Breast epithelium (tissue), 4 donors: Measurements from ENCODE around the gene SLC37A2. TPM values are rescaled to one million over a fixed set of nuclear protein-coding genes. Genes with fewer than 3 reads are reported as not detected.

Source experiments
- DNase-seq, 2 donors: peaks; one replicate each; pipeline ENCODE4 v3.0.0-alpha.2; 2019; ENCODE audit warnings: low spot score in 2 of 2
- H3K27ac ChIP-seq, 2 donors: fragments of 200-600 bp; sonication (generic) in 1 of 2; one replicate each; pipeline ENCODE4 v1.5.1; 2016 to 2019; ENCODE audit warnings: mild to moderate bottlenecking in 1 of 2
- H3K27me3 ChIP-seq, 2 donors: fragments of 200-600 bp; sonication (generic) in 1 of 2; one replicate each; pipeline versions ENCODE4 v1.5.1 to v1.6.0; 2017 to 2019; ENCODE audit warnings: control low read depth in 1 of 2, mild to moderate bottlenecking in 1 of 2
- H3K36me3 ChIP-seq: fragments of 200-600 bp; one replicate; pipeline ENCODE4 v1.5.1; 2019
- H3K4me1 ChIP-seq, 2 donors: fragments of 200-600 bp; sonication (generic); one replicate each; pipeline ENCODE4 v1.5.1; 2016 to 2019; ENCODE audit warnings: control low read depth in 1 of 2
- H3K4me3 ChIP-seq, 3 donors: fragments of 200-600 bp; sonication (generic); 1 replicate in 2 of 3; 2 replicates in 1 of 3; pipeline ENCODE4 v1.5.1; 2016 to 2019; ENCODE audit warnings: mild to moderate bottlenecking in 3 of 3, moderate library complexity in 2 of 3
- H3K9me3 ChIP-seq, 2 donors: fragments of 200-600 bp; sonication (generic) in 1 of 2; one replicate each; pipeline ENCODE4 v1.5.1; 2016 to 2019; ENCODE audit warnings: control low read depth in 1 of 2
- POLR2A ChIP-seq: fragments of 450-650 bp; IDR thresholded peaks from one replicate; pipeline ENCODE4 v1.6.1; 2016; ENCODE audit warnings: antibody characterized with exemption, mild to moderate bottlenecking, moderate library complexity
- POLR2AphosphoS5 ChIP-seq, 3 donors: sonication (generic); formaldehyde crosslinking; IDR thresholded peaks; one replicate each; pipeline ENCODE4 v1.6.1; 2017; ENCODE audit warnings: antibody characterized with exemption in 3 of 3
- intact Hi-C: fragments of 100-400 bp; cut with DNase I; formaldehyde crosslinking; loops from one replicate; pipeline ENCODE4 v1.15.1; 2023; ENCODE audit warnings: low total_unique reads
- total RNA-seq, 3 donors: library from RNA; depleted of rRNA; stranded (reverse); fragments of >200 nt; gene quantifications; one replicate each; pipeline ENCODE4 v1.1.0, GENCODE V29; 2016
- TF ChIP-seq, protein P1 (sequence below), 3 donors: fragments of 450-650 bp; IDR thresholded peaks; one replicate each; pipeline ENCODE4 v1.5.1; 2016 to 2017; ENCODE audit warnings: antibody characterized with exemption in 3 of 3, mild to moderate bottlenecking in 3 of 3, moderate library complexity in 3 of 3

Gene SLC37A2
- total RNA-seq, 3 donors from 2014 or later, result 3.9 to 38.9 (median 13.6) TPM

DNA sequence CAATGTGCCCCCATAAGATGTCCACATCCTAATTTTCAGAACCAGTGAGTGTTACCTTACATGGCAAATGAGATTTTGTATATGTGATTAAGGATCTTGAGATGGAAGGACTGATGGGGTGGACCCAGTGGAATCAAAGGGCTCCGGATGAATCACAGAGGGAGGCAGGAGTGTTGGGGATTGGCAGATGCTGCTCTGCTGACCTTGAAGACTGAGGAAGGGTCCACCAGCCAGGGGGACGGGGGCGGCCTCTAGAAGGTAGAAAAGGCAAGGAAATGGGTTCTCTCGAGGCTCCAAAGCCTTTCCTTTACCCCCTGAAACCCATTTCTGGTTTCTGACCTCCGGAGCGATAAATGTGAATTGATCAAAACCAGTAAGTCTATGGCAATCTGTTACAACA, 29.6 kb downstream of the SLC37A2 start:
- H3K27me3 ChIP-seq, result no peaks in the 10 kb centered on the region
- no peak for TF ChIP-seq POLR2A
- no peak for TF ChIP-seq POLR2AphosphoS5 (IDR thresholded peaks at IDR 0.05)
- TF ChIP-seq, protein P1, sequence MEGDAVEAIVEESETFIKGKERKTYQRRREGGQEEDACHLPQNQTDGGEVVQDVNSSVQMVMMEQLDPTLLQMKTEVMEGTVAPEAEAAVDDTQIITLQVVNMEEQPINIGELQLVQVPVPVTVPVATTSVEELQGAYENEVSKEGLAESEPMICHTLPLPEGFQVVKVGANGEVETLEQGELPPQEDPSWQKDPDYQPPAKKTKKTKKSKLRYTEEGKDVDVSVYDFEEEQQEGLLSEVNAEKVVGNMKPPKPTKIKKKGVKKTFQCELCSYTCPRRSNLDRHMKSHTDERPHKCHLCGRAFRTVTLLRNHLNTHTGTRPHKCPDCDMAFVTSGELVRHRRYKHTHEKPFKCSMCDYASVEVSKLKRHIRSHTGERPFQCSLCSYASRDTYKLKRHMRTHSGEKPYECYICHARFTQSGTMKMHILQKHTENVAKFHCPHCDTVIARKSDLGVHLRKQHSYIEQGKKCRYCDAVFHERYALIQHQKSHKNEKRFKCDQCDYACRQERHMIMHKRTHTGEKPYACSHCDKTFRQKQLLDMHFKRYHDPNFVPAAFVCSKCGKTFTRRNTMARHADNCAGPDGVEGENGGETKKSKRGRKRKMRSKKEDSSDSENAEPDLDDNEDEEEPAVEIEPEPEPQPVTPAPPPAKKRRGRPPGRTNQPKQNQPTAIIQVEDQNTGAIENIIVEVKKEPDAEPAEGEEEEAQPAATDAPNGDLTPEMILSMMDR (IDR thresholded peaks at IDR 0.05), result no peak
- no peaks in the 10 kb centered on the region for H3K9me3 ChIP-seq
- H3K36me3 ChIP-seq, result no peaks in the 10 kb centered on the region
- no peak for DNase-seq
- H3K27ac ChIP-seq, result no peak overlapping the region
- intact Hi-C loops, result loop anchor here (5.0 kb wide), 1 partner anchor 1450 kb away; no protein-coding TSS in a partner anchor
- no peaks in the 10 kb centered on the region for H3K4me1 ChIP-seq
- H3K4me3 ChIP-seq, result no peak overlapping the region

DNA sequence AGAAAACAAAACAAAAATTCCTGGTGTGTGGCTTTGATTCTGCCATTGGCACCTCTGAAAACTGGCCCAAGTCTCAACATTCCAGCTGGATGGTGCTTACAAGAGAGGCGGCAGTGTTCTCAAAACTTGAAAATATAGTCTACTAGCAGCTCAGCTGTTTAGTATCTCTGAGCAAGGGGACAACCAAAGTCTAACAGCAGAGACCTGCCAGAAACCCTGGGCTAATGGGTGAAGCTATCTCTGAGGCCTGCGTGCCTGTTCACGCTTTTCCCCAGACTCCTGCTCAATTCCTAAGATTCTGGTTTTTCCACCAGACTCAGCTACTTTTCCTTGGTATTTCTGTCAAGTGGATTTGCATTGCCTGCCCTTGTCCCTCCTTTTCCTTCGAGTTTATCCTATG, 30.4 kb downstream of the SLC37A2 start:
- intact Hi-C loops, result loop anchor here (5.0 kb wide), 1 partner anchor 1449 kb away; no protein-coding TSS in a partner anchor
- Histone ChIP-seq H3K4me1 (no peaks in the 10 kb centered on the region), H3K27ac (no peak overlapping the region), H3K27me3 (no peaks in the 10 kb centered on the region), H3K4me3 (no peak overlapping the region), H3K9me3 (no peaks in the 10 kb centered on the region), H3K36me3 (no peaks in the 10 kb centered on the region)
- no peak for DNase-seq
- TF ChIP-seq POLR2A (no peak), POLR2AphosphoS5 (IDR thresholded peaks at IDR 0.05) (no peak)
- TF ChIP-seq, protein P1 (IDR thresholded peaks at IDR 0.05), result no peak

GRCh38 chr11:125094731-125095130, 31.6 kb downstream of the SLC37A2 start:
- Histone ChIP-seq H3K36me3 (no peaks in the 10 kb centered on the region), H3K27me3 (no peaks in the 10 kb centered on the region), H3K4me1 (no peaks in the 10 kb centered on the region), H3K4me3 (no peak overlapping the region), H3K27ac (no peak overlapping the region), H3K9me3 (no peaks in the 10 kb centered on the region)
- TF ChIP-seq POLR2A (no peak), POLR2AphosphoS5 (IDR thresholded peaks at IDR 0.05) (no peak)
- TF ChIP-seq, protein P1 (IDR thresholded peaks at IDR 0.05), result no peak
- intact Hi-C loops, result loop anchor here (5.0 kb wide), 1 partner anchor 1448 kb away; no protein-coding TSS in a partner anchor
- no peak for DNase-seq

DNA sequence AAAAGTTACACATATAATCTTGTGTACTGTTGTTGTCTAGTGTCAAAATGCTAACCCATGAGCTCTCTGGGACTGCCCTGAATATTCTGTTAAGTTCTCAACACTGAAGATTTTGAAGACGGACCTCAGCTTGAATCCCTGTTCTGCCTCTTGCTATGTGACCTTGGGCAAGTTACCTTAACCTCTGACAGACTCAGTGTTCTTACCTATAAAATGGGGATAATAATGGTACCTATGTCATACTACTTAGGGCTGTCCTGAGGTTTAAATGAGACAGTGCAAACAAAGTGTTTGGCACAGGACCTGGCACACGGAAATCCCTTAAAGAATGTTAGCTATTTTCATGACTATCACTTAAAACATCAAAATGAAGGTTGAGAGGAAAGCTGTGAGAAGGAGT, 37.0 kb downstream of the SLC37A2 start:
- Histone ChIP-seq H3K36me3 (no peaks in the 10 kb centered on the region), H3K27ac (no peak overlapping the region)
- intact Hi-C loops, result no loop called here

DNA sequence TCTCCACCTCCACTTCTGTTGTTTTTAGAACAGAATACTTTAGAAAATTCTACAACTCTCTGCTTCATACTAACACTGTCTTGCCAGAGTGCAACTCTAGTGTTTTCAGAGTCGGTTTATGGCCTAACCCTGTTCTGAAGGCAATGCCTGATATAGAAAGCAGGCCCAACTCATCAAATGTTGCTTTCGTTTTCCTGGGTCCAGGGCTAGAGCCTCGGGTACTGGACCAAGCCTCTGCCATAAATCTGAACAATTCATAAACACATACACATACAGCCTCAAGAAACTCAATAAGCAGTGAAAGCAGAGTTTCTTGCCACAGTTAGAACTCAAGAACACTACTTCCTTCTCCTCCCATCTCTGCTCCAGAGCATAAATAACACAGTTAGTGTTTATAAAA, 38.5 kb downstream of the SLC37A2 start:
- no peak overlapping the region for H3K4me3 ChIP-seq
- H3K27ac ChIP-seq, result no peak overlapping the region
- no peaks in the 10 kb centered on the region for H3K27me3 ChIP-seq
- no peaks in the 10 kb centered on the region for H3K9me3 ChIP-seq
- no peaks in the 10 kb centered on the region for H3K36me3 ChIP-seq
- no peak for DNase-seq
- TF ChIP-seq POLR2AphosphoS5 (IDR thresholded peaks at IDR 0.05) (no peak), POLR2A (no peak)
- TF ChIP-seq, protein P1 (IDR thresholded peaks at IDR 0.05), result no peak
- no peaks in the 10 kb centered on the region for H3K4me1 ChIP-seq
- intact Hi-C loops, result no loop called here

More for the DNA sequence above, 37.0 kb downstream of the SLC37A2 start:
- Histone ChIP-seq H3K27me3 (no peaks in the 10 kb centered on the region), H3K4me1 (no peaks in the 10 kb centered on the region), H3K9me3 (no peaks in the 10 kb centered on the region), H3K4me3 (no peak overlapping the region)
- TF ChIP-seq POLR2AphosphoS5 (IDR thresholded peaks at IDR 0.05) (no peak), POLR2A (no peak)
- TF ChIP-seq, protein P1 (IDR thresholded peaks at IDR 0.05), result no peak
- DNase-seq, result no peak
